ENCODE results near the gene CORO6. TPM values are rescaled to one million over a fixed set of nuclear protein-coding genes. Genes with fewer than 3 reads are reported as not detected.

CORO6 gene
- total RNA-seq, 1 experiment from 2014 or later: 2.3 TPM

DNA sequence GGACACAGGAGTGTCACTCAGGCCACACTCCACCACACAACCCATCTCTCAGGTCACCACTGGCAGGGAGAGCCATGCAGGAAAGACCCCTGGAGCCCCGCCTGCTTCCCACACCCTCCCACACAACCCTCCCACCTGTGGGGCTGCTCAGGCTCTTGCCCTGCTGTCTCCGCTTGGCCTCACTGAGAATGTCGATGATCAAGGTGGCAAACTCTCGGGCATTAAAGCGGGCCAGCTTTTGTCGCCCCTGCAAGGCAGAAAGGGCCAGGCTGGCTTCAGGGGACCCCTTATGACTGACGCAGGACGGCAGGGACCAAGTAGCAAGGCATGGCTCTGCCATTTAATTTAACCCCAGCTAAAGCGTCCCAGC is 45.7 kb downstream of the CORO6 start:
- H4K8ac ChIP-seq (replicated peaks; ENCODE audit: insufficient read length, low read depth, low read length): no peak overlapping the region
- no peak overlapping the region for H3T11ph ChIP-seq (ENCODE audit: low read length)
- H4K91ac ChIP-seq (ENCODE audit: insufficient read length, low read depth, low read length): no peak overlapping the region
- no peak overlapping the region for H3K23ac ChIP-seq (ENCODE audit: insufficient read length, low read depth, low read length)
- peaks cover 2% of the 10 kb centered on the region for H4K20me1 ChIP-seq (ENCODE audit: control insufficient read depth, insufficient read depth, insufficient read length)
- H3K4me1 ChIP-seq (ENCODE audit: insufficient read depth, low read length): no peaks in the 10 kb centered on the region
- H2BK12ac ChIP-seq (ENCODE audit: insufficient read length, low read depth, low read length): no peak overlapping the region
- Mint-ChIP-seq H3K4me1 (peaks cover 2 to 13% of the 10 kb centered on the region in 2 experiments), H3K27ac (no peak overlapping the region), H3K4me3 (no peak overlapping the region), H3K36me3 (ENCODE audit: insufficient read depth in 1 of 3, low read depth in 3 of 3) (peaks cover 19 to 64% (median 50%) of the 10 kb centered on the region in 3 experiments), H3K27me3 (ENCODE audit: low read depth) (peaks cover under 1% of the 10 kb centered on the region; the same call in 1 of the 2 replicates), H3K9me3 (no peaks in the 10 kb centered on the region)
- H3K14ac ChIP-seq (ENCODE audit: insufficient read depth, low read length): no peak overlapping the region
- no peak overlapping the region for H3K9ac ChIP-seq (ENCODE audit: extremely low read depth, insufficient read length, low read length)
- H3K4ac ChIP-seq (ENCODE audit: low read depth, low read length): no peak overlapping the region
- no peak overlapping the region for H2BK5ac ChIP-seq (ENCODE audit: insufficient read length, low read length)
- no CpG with 5 or more reads among the region's 9 CpGs for WGBS (ENCODE audit: extremely low coverage, insufficient read length, low lambda C conversion rate)
- H4K5ac ChIP-seq (ENCODE audit: insufficient read length, low read depth, low read length): no peak overlapping the region
- H2AK5ac ChIP-seq (ENCODE audit: insufficient read length, low read length): no peak overlapping the region
- H2AFZ ChIP-seq (ENCODE audit: low read length): no peak overlapping the region
- H3K56ac ChIP-seq (ENCODE audit: insufficient read length, low read depth, low read length): no peak overlapping the region
- no peaks in the 10 kb centered on the region for H3K27me3 ChIP-seq (ENCODE audit: insufficient read depth, low read length)
- no peak overlapping the region for H2BK120ac ChIP-seq (ENCODE audit: low read depth, low read length, poor library complexity, severe bottlenecking)
- H3K27ac ChIP-seq (ENCODE audit: insufficient read length, low read depth, low read length): no peak overlapping the region
- TF ChIP-seq, protein P1, sequence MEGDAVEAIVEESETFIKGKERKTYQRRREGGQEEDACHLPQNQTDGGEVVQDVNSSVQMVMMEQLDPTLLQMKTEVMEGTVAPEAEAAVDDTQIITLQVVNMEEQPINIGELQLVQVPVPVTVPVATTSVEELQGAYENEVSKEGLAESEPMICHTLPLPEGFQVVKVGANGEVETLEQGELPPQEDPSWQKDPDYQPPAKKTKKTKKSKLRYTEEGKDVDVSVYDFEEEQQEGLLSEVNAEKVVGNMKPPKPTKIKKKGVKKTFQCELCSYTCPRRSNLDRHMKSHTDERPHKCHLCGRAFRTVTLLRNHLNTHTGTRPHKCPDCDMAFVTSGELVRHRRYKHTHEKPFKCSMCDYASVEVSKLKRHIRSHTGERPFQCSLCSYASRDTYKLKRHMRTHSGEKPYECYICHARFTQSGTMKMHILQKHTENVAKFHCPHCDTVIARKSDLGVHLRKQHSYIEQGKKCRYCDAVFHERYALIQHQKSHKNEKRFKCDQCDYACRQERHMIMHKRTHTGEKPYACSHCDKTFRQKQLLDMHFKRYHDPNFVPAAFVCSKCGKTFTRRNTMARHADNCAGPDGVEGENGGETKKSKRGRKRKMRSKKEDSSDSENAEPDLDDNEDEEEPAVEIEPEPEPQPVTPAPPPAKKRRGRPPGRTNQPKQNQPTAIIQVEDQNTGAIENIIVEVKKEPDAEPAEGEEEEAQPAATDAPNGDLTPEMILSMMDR (conservative IDR thresholded peaks at IDR 0.05): no peak
- no peaks in the 10 kb centered on the region for H3K9me3 ChIP-seq (ENCODE audit: control insufficient read depth, low read depth, low read length)
- H3K79me1 ChIP-seq (ENCODE audit: insufficient read depth, low read depth, low read length, poor library complexity, severe bottlenecking): no peaks in the 10 kb centered on the region
- no peak overlapping the region for H2BK20ac ChIP-seq (ENCODE audit: low read depth, low read length, poor library complexity, severe bottlenecking)
- peaks cover 2% of the 10 kb centered on the region for H3K23me2 ChIP-seq (ENCODE audit: insufficient read length, low read depth, low read length, poor library complexity, severe bottlenecking)
- no peak overlapping the region for H3K18ac ChIP-seq (ENCODE audit: insufficient read length, low read depth, low read length)
- no peaks in the 10 kb centered on the region for H3K79me2 ChIP-seq (ENCODE audit: insufficient read depth, low read length)
- no peak overlapping the region for H3K4me2 ChIP-seq (ENCODE audit: insufficient read depth, insufficient read length, low read length)
- no peak overlapping the region for H2BK15ac ChIP-seq (ENCODE audit: low read depth, low read length)
- no peak for DNase-seq
